NB4 (cell line): ENCODE measurements around the gene CENPX.

ENCODE experiments used
- CTCF ChIP-seq: IDR thresholded peaks from one replicate; pipeline ENCODE4 v1.5.1; 2012; ENCODE audit warnings: low read depth, low read length
- POLR2A ChIP-seq: IDR thresholded peaks from 2 replicates; pipeline ENCODE4 v1.6.1; 2011; ENCODE audit warnings: mild to moderate bottlenecking; ENCODE audit not compliant: insufficient read length; ENCODE audit errors: extremely low read depth

- TF ChIP-seq CTCF (no peak), POLR2A (no peak)
Observed at GRCh38 chr17:82065193-82065637, 42.5 kb upstream of the CENPX start.
